Endometrium (tissue), 2 donors: ENCODE data around the gene PRR23B.
A peak's percentile ranks its signal among the peaks of the same experiment; 100 is the strongest.
"Not testable (repeated sequence)": the region's sequence is repeated elsewhere in the genome, so short reads cannot be mapped to it uniquely, and the experiment has no call there.

ENCODE experiments used
- FAIRE-seq: peaks from 2 replicates; lab custom pipeline; 2012; peaks lifted over from hg19 to GRCh38; lab: Jason Lieb, UNC
- donor health status: control.
- donor health status: control.

Gene PRR23B

DNA sequence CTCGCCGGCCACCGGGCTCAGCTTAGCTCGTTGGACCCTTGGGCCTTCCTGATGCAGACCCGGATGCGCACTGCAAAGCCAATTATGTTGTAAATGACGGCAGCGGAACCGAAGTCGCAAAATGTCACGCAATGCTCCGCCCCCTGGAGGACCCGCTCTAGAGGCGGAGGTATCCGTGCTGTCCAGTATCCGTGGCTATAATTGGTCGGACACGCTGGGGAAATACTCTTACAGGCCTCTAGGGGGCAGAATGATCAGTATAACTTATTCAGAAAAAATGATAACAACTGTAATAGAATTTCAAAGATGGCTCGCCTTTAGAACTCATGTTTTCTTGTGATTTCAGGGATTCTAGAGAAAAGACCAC lies at the start of gene PRR23B:
TSS of gene PRR23B (minus strand) at position 59 of the 367 bp plus-strand sequence. CDS start 265 bp downstream, outside the sequence.
- FAIRE-seq = no peak

DNA sequence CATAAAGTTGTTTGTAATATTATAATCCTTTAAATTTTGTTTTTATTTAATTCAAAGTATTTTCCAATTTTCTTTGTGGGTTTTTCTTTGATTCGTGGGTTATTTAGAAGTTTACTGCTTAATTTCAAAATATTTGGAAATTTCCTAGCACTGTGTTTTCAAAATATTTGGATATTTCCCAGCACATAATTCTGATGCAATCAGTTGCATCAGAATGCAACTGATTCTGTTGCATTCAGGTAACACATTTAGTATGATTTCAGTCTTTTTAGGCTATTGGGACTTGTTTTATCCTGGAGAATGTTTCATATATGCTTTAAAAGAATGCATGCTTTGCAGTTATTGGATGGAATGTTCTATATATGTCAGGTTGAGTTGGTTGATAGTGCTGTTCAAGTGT lies 42.2 kb upstream of the PRR23B start:
- peak; percentile 73 for FAIRE-seq

DNA sequence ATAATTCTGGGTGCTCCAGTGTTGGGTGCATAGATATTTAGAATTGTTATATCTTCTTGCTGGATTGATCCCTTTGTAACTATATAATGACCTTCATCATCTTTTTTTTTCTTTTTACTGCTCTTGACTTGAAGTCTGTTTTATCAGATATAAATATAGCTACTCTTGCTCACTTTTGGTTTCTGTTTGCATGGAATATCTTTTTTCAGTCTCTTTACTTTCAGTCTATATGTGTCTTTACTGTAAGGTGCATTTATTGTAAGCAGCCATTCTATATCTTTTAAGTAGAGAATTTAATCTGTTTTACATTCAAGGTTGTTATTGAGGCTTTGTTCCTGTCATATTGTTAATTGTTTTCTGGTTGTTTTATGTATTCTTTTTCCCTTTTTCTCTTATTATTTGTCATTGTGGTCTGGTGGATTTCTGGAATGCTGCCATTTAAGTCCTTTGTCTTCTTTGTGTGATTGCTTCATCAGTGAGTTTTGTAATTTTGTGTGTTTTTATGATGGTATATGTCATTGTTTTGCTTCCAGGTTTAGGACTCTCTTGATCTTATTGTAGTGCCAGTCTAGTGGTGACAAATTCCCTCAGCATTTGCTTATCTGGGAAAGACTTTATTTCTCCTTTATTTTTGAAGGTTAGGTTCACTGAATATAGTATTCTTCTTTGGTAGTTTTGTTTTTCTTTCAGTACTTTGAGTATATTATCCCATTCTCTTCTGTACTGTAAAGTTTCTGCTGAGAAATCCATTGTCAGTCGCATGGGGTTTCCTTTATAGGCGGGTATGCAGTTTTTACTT lies 32.3 kb upstream of the PRR23B start:
- FAIRE-seq = no peak

DNA sequence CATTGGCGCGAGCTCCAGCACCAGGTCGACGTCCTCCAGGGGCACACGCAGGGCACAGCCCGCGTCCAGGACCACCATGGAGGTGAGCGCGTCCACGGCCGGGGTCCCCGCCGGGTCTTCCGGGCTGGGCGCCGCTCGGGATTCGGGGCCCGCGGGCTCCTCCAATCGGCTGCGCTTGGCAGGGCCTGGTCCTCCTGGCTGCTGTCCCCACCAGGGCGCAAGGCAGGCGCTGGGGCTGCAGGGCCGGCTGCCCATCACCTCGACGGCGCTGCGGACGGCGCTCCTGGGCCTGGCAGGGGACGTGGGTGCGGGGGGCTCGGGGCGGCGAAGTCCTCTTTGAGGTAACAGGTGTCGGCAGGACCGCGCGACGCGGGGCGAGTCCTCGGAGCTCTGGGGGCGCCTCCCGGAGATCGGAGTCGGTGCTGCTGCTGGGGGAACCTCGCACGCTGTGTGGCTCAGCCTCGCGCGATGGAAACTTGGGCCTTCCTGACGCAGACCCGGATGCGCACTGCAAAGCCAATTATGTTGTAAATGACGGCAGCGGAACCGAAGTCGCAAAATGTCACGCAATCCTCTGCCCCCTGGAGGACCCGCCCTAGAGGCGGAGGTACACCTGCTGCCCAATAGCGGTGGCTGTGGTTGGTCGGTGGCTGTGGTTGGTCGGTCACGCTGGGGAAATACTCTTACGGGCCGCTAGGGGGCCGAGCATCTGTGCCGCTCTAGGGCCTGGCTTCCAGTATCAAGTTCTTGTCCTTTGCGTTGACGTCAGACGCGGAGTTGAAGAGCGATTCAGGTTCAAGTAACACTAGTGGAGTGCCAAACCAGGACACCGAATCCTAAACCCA lies 23.9 kb upstream of the PRR23B start, which contains the start of gene PRR23C:
TSS of gene PRR23C (minus strand) at position 527 of the 845 bp plus-strand sequence. CDS start at position 255, 272 bp downstream.
- FAIRE-seq = no peak

DNA sequence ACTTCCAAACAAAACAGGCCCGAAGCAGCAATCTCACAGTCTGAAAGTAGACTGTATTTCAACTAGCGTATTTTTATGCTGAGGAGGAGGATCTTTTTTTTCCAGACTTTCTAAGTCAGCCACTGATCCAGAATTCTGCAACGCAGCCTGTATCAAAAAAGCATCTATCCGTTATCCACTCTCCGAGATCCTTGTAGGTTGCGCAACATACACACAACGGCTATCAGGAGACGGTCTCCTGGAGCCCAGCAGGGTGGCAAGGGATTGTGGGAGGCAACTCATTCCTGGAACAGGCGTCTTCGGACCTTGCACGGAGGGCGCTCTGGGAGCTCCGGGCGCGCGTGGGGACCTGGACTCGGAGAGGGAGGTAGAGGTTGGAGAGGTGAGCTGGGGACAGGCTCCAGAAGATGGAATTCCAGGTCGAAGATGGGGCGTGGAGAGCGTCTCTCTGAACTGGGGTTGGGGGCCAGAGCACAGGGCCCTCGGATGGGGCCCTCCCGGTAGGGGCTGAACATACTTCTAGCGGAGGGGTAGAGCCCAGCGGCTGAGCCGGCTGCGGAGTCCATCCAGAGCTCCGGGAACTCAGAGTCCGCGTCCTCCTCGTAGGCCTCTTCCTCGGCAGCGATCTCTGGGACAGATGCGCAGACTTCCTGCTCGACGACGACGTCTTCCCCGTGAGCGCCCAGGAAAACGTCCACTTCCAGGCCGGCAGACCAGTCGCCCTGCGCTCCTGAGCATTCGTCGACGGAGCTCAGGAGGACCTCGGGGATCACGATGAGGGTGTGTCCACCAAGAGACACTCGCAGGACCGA lies 23.0 kb upstream of the PRR23B start:
- no peak for FAIRE-seq

DNA sequence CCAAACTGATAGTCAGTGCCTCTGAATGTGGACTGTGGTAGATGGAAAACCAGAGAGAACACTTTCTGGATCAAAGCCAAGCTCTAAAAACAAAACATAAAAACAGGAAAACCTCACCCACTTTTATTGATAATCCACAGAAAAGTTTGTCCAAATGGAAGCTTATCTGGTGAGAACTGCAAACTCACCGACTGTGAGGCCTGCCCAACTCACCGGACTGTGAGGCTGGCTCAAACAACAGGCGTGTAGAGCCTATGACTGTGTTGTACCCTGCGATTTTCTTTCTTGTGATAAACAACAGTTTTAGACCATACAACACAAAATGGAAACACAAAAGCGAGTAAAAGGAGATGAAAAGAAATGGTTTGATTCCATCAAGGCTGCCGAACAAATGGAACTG lies 16.8 kb upstream of the PRR23B start:
- FAIRE-seq = no peak

- no peak for FAIRE-seq
These were observed 11.7 kb upstream of the PRR23B start for GRCh38 chr3:139032326-139033002.

GRCh38 chr3:139030576-139030975 lies 9.8 kb upstream of the PRR23B start:
- FAIRE-seq = not testable (repeated sequence)

DNA sequence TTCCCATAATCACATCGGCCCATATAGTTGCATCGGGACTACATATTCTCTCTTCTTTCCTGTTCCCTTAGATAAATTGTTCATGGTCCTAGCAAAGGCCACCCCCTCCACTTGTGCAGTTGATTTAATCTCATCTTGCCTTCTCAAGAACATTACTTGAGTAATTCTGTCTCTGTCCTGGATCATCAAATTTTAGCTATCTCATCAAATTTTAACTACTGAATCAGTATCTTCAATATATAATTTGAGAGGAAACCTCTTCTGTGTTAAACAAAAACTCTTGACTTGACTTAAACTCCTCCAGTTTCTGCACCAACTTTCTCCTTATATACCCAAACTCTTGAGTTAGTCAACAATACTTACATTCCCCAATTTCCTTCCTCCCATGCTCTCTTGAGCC lies 4.2 kb upstream of the PRR23B start:
- no peak for FAIRE-seq

- FAIRE-seq = no peak
These were observed 474 bp downstream of the PRR23B start for GRCh38 chr3:139020036-139020867.

GRCh38 chr3:139016430-139017048 lies 4.2 kb downstream of the PRR23B start:
- FAIRE-seq = no peak

- no peak for FAIRE-seq
These were observed 14.5 kb downstream of the PRR23B start, which contains the start of gene PRR23A for GRCh38 chr3:139006051-139006716. TSS of gene PRR23A (minus strand) at chr3:139006268. CDS start at chr3:139006268, 0 bp downstream.

GRCh38 chr3:139005356-139005993 lies 15.3 kb downstream of the PRR23B start:
- no peak for FAIRE-seq

- FAIRE-seq = no peak
These were observed 25.0 kb downstream of the PRR23B start for GRCh38 chr3:138995706-138996105.

DNA sequence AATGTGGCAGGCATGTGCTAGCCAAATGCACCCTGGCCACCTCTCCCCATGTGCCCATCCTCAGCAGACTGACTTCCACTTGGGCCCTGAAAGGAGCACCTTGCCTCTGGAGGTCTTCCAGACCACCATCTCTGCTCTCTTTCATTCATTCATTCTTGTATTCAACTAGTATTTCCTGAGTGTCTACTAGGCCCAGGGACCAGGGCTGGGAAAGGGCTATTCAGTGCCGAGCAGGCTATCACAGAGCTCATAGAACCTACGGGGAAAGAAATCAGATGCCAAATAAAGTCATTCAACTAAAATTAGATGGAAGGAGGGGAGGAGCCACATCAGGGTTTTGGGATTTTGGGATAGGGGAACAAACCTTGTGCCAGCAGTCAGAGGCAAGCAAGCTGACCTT lies 33.5 kb downstream of the PRR23B start:
- FAIRE-seq = no peak

DNA sequence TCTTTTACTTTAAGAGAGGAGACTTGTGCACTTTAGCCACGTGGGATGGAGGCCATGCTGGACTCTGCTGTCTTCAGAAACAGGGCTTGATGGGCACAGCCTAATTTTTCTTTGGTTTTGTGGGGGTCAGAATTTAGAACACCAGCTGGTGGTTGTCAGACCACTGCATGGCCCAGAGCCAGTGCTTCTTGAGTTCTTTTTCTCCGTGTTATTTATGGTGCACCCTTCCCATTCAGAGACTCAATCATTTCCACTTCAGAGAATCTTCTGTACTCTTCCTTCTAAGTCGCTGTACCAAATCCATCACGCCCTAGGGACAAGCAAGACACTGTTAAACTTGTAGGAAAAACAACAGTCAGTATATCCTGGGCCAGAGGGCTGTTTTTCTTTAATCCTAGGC lies 34.8 kb downstream of the PRR23B start:
- FAIRE-seq = no peak

- no peak for FAIRE-seq
These were observed 35.9 kb downstream of the PRR23B start for GRCh38 chr3:138984816-138985215.

GRCh38 chr3:138976047-138976446 lies 44.7 kb downstream of the PRR23B start:
- FAIRE-seq = no peak

- FAIRE-seq = no peak
These were observed 45.4 kb downstream of the PRR23B start for GRCh38 chr3:138975351-138975750.
